NCI-H1436 treated with DMSO at 0.1 percent for 48 hours (cell line): Measurements from ENCODE around the gene JAZF1.

ENCODE experiments used
- DNase-seq: peaks from one replicate; lab custom pipeline; 2025; lab: John Stamatoyannopoulos, UW

JAZF1 gene

GRCh38 chr7:28136420-28136819 lies 44.2 kb downstream of the JAZF1 start:
- DNase-seq, result no peak

- no peak for DNase-seq
Observed at GRCh38 chr7:28135760-28136159, 44.8 kb downstream of the JAZF1 start.

DNA sequence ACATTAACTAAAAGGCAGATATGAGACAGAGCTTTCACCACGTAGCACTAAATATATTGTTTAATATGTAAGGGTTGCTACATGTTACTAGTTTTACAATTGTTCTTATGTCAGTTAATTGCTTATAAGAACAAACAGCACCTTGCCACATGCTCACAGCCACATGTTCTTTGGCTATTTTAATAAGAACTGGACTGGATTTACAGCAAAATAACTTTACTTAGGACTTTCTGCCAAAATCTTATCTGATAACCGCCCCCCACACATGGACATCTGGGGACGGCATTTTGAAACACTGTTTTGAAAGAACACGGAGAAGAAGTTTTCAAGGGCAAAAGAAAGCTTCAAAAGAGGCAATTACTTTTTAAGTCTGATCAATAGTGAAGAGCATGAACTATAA lies 45.3 kb downstream of the JAZF1 start:
- no peak for DNase-seq

DNA sequence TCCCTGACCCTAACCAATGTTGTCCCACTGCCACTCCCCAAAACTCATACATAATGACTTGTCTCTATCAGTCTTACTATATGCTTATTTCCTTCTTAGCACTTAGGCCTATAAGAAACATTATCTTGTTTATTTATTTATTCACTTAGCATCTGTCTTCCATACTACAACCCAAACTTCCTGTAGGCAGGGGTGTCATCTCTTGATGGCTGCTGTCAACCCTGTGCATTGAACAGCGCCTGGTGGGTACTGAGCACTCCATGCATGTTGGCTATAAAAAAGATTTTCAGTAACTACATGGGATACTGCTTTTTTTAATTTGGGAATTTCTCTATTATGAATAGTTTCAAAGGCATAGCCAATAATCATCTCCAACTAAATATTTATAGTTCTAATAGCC lies 46.7 kb downstream of the JAZF1 start:
- no peak for DNase-seq

DNA sequence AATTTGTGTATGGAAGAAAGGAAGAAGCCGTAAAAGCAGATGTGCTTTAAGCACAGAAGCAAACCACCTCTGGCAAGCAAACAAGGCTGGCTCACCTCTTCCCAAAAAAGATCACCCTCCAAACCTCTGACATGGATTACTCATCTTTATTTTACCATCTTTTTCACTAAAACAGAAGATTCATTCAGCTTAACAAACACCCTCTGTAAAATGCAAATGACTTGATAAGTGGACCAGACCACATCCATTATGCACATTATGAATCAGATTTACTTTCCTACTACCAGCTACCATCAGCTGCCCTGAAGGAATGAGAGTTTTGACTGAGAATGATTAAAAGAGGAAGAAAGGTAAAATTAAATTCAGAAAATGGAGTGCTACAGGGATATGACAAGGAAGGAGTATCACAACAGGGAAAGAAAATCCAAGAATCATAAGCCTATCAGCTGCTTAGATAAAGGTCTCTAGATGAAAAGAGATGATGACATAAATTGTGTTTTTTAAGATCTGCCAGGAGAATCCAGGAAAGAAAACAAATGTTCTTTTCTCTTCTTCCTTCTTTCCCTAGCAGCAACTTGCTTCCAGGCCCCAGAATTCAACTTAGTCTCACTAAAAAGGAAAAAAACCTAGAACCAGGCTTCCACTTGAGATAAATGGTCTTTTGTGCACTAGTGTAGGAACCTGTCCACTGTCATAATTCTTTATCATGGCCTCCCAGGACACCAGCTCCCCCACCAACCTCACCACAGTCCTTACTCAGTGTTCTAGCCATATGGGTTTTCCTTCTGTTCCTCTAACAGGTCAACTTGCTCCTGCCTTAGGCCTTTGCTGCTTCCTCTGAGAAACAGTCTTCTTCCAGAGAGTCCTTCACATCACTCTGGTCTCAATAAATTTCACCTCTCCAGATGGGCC lies 47.4 kb downstream of the JAZF1 start:
- no peak for DNase-seq

DNA sequence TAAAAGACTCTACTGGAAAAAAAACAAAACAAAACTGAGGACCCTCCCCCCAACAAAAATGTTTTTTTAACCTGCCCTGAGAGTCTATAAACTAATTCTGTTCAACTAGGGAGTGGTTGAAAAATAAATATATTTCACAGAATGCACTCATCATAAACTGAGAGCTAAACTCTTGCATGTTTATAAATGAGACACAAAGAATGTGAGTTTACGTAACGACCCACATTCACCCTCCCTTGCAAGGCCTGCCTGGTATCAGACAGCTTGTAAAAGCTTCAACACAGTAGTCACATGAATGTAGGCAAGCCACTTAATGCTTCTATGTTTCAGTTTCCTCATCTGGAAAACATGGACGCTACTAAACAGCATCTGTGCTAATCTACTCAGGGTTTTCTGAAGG lies 50.3 kb downstream of the JAZF1 start:
- no peak for DNase-seq

DNA sequence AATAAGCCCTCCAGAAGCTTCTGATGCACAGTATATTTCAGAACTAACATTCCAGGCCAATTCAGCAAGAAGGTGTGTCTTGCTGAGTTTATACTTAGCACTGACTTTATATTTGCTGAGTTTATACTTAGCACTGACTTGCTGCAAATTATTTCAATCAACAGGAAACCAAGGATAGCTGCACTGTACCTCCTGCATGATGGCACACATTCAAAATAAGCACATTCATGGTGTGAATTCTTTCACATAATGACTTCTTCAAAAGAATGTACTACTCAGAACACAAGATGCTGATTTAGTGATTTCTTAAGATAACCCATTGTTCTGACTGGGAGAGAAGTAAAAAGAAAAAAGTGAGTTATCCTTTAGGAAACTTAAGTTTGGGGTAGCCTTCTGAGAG lies 52.0 kb downstream of the JAZF1 start:
- no peak for DNase-seq

- no peak for DNase-seq
Observed at GRCh38 chr7:28126410-28127041, 54.1 kb downstream of the JAZF1 start.

DNA sequence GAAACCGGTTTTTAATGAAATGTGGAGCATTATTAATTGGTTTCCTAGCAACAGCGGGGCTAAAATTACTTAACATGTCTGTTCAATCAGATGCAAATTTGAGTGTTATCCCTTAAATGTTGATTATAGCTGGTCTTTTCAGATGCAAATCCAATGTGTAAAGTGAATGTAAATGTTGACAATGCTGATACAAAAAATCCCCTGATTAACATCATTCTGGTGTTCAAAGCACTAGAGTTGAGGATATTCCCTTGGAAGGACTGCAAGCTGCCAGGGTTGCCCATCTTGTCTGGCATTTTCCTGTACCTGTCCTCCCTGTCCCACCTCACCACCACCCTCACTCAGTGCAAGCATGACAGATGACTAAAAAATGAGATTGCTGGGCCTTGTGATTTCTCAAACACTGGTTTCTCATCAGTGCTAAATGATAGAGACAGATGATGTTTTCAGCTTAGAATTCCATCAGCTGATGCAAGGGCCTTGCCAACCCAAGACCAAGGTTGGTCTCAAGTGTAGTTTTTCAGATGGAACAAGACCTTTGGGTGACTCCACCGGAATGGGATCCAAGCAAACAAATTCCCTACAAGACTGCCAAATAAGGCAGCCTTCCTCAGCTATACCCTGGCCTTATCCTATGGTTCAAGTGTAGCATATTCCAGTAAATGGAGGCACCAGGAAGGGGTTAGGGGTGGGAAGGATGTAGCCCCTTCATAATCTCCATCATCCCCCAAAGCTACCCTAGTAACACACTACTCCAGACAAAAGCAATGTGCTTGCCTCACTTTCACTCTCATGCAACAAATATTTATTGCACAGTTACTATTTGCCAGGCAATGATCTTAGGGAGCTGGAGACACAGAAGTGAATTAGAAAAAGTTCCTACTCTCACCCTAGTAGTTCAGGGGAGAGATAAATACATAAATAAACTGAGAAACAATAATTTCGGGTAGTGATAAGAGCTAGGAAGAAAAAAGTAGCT lies 54.9 kb downstream of the JAZF1 start:
- no peak for DNase-seq

- no peak for DNase-seq
Observed at GRCh38 chr7:28124413-28124812, 56.2 kb downstream of the JAZF1 start.

DNA sequence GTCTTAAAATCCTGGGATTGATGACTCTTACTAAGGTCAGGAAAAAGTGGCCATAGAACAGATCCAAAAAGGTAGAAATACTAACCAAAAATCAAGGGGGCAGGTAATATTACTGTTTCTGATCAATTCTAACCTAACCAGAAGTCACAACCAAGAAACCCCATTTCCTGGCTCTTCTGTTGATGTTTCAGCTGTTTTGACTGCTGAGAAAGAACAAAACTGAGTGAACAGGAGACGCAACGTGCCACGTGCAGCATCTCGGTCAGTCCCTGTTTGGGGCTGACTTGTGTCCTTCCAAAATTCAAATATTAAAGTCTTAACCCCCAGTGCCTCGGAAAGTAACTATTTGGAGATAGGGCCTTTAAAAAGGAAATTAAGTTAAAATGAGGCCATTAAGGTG lies 56.8 kb downstream of the JAZF1 start:
- no peak for DNase-seq

GRCh38 chr7:28121496-28121895 lies 59.1 kb downstream of the JAZF1 start:
- DNase-seq, result no peak

- no peak for DNase-seq
Observed at GRCh38 chr7:28116041-28116440, 64.6 kb downstream of the JAZF1 start.

- DNase-seq, result no peak
Observed at GRCh38 chr7:28115261-28115660, 65.3 kb downstream of the JAZF1 start.

DNA sequence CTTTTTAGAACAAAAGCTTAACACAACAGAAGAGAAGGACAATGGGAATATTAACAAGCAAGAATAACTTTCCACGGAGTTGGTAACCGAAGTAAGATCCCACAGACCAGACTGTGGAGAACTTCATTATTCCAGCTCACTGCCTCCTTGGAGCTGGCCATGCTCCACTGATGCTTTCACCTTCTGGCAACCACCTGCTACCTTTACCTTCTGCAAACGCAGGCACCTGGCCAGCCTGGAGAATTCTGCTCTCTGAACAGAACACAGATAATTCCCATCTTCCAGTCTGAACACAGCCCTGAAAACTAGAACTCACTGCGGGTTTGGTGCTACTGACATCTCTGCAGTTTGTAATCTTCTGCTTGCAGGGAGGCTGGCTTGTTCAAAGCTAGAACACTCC lies 66.5 kb downstream of the JAZF1 start:
- DNase-seq, result no peak

DNA sequence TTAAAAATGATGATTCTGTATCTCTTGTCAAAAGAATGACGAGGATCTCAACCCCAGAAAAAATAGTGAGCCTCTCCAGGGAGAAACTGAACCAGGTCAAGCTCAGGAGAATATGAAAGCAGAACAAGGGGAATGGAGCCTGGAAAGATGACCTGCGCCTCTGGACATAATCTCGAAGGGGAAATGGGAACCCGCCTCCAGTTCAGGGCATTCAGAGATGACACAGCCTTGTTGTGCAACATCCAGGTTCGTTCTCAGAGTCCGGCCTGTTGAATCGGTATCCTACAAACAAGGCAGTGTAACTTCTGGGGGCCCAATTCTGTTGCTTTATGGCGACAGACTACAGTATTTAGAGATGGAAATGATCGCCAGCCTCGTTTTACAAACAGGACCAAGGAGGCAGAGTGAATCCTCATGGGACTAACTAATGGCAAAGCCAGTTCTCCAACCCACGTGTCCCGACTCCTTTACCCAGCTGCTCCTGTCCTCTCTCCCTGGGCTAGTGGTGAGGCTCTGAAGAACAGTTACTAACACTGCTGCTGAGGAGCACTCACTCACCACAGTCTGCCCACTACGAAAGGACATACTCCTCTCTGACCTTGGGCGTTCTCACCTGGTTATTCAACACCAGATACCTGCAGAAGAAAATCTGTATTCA lies 67.6 kb downstream of the JAZF1 start:
- DNase-seq, result no peak

DNA sequence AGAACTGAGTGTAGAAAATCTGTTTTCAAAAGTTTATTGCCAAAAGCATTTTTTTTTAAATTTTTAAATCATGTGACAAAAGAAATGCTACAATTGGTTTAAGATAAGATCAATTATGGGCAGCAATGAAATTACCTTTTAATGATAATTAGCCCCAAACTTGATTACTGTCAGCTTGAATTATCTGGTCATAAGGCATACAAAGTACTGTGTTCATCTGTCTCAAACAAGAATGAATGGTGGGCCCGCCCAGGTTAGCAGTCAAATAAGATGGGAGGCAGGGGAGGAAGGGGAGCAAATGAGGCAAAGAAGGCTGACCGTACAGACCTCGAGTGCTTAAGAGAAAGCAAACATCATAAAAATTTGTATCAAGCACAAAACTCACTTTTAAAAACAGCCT lies 68.1 kb downstream of the JAZF1 start:
- no peak for DNase-seq

DNA sequence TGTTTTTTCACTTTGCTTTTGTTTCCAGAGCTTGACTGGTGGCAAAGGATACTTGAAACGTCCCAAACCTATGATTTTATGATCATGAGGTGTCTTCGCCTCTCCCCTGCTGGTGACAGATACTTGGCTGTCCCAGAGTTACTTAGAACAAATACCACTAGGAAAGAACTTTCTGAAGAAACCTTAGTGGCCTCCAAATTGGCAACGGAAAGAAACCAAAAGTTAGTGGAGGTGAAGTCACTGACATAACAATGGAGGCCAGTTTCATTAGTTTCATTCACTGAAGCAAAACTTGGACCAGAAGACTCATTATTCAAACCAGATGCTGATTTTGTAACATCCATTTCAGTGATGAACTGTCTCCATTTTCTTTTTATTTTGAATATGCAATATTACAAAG lies 68.6 kb downstream of the JAZF1 start:
- no peak for DNase-seq

- no peak for DNase-seq
Observed at GRCh38 chr7:28110427-28111012, 70.1 kb downstream of the JAZF1 start.

DNA sequence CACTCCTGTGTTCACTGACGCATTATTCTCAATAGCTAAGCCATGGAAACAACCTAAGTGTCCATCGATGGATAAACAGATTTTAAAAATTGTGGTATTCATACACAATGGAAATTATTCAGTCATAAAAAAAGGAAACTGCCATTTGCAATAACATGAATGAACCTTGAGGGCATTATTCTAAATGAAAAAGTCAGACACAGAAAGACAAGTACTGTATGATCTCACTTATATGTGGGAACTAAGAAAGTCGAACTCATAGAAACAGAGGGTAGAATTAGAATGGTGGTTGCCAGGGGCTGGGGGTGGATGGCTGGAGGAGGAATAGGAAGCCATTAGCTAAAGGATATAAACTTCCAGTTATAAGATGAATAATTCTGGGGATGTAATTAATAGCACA lies 71.8 kb downstream of the JAZF1 start:
- no peak for DNase-seq

DNA sequence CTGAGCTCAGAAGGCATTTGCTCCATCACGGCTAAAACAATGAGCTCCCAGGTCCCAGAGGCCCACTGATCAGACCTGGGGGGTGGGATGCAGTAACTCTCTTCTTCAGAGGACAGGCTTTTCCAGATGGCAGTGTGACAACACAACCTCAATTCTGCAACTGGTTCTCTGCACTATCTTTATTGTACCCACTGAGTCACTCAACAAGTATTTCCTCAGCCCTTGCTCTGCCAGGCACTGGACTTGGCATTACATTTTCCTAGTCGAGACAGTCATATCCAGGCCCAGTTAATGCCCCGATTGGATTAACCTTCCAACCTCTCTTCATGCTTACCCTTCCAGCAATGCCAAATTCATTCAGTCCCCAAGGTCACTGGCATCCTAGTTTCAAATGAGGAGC lies 72.6 kb downstream of the JAZF1 start:
- DNase-seq, result no peak
